Neural progenitor cell (in vitro differentiated cells): ENCODE measurements around the gene KHDRBS1. TPM values are rescaled to one million over a fixed set of nuclear protein-coding genes. Genes with fewer than 3 reads are reported as not detected.
"Not testable (repeated sequence)": the region's sequence is repeated elsewhere in the genome, so short reads cannot be mapped to it uniquely, and the experiment has no call there.

ENCODE experiments used
- DNase-seq: peaks from one replicate; pipeline ENCODE4 v3.0.0-alpha.2; 2016; ENCODE audit warnings: low spot score
- H2AFZ ChIP-seq: fragments of 200-600 bp; sonication (generic); replicated peaks from 2 replicates; pipeline ENCODE4 v1.6.1; 2016; ENCODE audit warnings: antibody characterized with exemption
- H3F3A ChIP-seq: fragments of 200-600 bp; sonication (generic); 2 replicates; pipeline ENCODE4 v1.6.1; 2016; ENCODE audit warnings: antibody characterized with exemption, low read depth
- H3K27ac ChIP-seq: fragments of 200-600 bp; sonication (generic); 2 replicates; pipeline ENCODE4 v1.5.1; 2016; ENCODE audit warnings: mild to moderate bottlenecking
- H3K27me3 ChIP-seq: fragments of 200-600 bp; sonication (generic); 2 replicates; pipeline ENCODE4 v1.6.1; 2016; ENCODE audit warnings: mild to moderate bottlenecking, moderate library complexity
- H3K36me3 ChIP-seq: fragments of 200-600 bp; sonication (generic); 2 replicates; pipeline ENCODE4 v1.5.1; 2016
- H3K4me1 ChIP-seq: fragments of 200-600 bp; sonication (generic); 2 replicates; pipeline ENCODE4 v1.6.1; 2016; ENCODE audit warnings: mixed run types
- H3K4me2 ChIP-seq: fragments of 200-600 bp; sonication (generic); 2 replicates; pipeline ENCODE4 v1.6.1; 2016
- H3K4me3 ChIP-seq: fragments of 200-600 bp; sonication (generic); 2 replicates; pipeline ENCODE4 v1.5.1; 2016
- H3K79me2 ChIP-seq: fragments of 200-600 bp; sonication (generic); 2 replicates; pipeline ENCODE4 v1.6.1; 2016; ENCODE audit warnings: low read depth
- H3K9ac ChIP-seq: fragments of 200-600 bp; sonication (generic); 2 replicates; pipeline ENCODE4 v1.6.1; 2016
- H3K9me3 ChIP-seq: fragments of 200-600 bp; sonication (generic); 2 replicates; pipeline ENCODE4 v1.5.1; 2016; ENCODE audit warnings: low read depth
- H4K20me1 ChIP-seq: fragments of 200-600 bp; sonication (generic); 2 replicates; pipeline ENCODE4 v1.6.1; 2016; ENCODE audit warnings: low read depth
- H3K27ac Mint-ChIP-seq: 3 replicates; pipeline ENCODE4 v1.8.0; 2021; ENCODE audit warnings: mixed read lengths
- H3K27me3 Mint-ChIP-seq: 2 replicates; pipeline ENCODE4 v1.8.0; 2022; ENCODE audit warnings: low read depth, mild to moderate bottlenecking, inconsistent platforms, moderate library complexity, mixed read lengths; ENCODE audit not compliant: insufficient read depth
- H3K36me3 Mint-ChIP-seq: 3 replicates; pipeline ENCODE4 v1.8.0; 2021; ENCODE audit warnings: mixed read lengths
- H3K4me1 Mint-ChIP-seq: 3 replicates; pipeline ENCODE4 v1.8.0; 2021; ENCODE audit warnings: mixed read lengths
- H3K4me3 Mint-ChIP-seq: 3 replicates; pipeline ENCODE4 v1.8.0; 2021; ENCODE audit warnings: mild to moderate bottlenecking, moderate library complexity, mixed read lengths
- H3K9me3 Mint-ChIP-seq: 3 replicates; pipeline ENCODE4 v1.8.0; 2020; ENCODE audit warnings: mixed read lengths
- EZH2 ChIP-seq: fragments of 200-600 bp; sonication (generic); IDR thresholded peaks from 2 replicates; pipeline ENCODE4 v1.6.1; 2017; ENCODE audit warnings: antibody characterized with exemption, mild to moderate bottlenecking, moderate library complexity
- EZH2phosphoT487 ChIP-seq: fragments of 200-600 bp; sonication (generic); IDR thresholded peaks from 2 replicates; pipeline ENCODE4 v1.6.1; 2017; ENCODE audit warnings: antibody characterized with exemption
- total RNA-seq: library from RNA; depleted of rRNA; stranded (reverse); fragments of >200 nt; gene quantifications from 2 replicates; pipeline ENCODE4 v1.2.3, GENCODE V29; 2015; ENCODE audit warnings: low replicate concordance
- TF ChIP-seq, protein P1 (sequence below): fragments of 200-600 bp; sonication (generic); IDR thresholded peaks from 2 replicates; pipeline ENCODE4 v1.5.1; 2017; ENCODE audit warnings: antibody characterized with exemption, mild to moderate bottlenecking

Gene KHDRBS1
- total RNA-seq, 1 donor from 2014 or later: 201 TPM

DNA sequence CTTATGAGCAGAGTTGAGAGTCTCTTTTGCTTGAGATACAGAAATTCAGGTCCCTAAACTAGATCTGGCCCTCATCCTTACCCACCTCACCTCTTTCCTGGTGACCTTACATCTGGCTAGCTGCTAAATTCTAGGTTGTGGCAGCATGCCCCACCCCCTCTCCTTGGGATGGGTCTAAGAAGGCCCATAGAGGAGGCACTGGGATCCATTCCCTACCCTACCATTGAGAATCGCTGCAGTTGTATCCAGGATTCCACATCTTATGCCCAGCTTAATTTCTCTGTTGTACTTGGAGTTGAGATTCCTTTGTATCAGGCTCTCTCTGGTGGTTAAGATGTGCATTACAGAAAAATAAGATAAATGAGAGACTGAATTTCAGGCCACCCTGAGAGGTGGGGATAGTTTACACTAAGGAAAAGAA lies 49.6 kb downstream of the KHDRBS1 start:
- DNase-seq: no peak
- peaks cover 84% of the 10 kb centered on the region for H3F3A ChIP-seq
- H3K9me3 ChIP-seq: no peaks in the 10 kb centered on the region
- no peak for TF ChIP-seq EZH2phosphoT487
- TF ChIP-seq EZH2: no peak
- TF ChIP-seq, protein P1, sequence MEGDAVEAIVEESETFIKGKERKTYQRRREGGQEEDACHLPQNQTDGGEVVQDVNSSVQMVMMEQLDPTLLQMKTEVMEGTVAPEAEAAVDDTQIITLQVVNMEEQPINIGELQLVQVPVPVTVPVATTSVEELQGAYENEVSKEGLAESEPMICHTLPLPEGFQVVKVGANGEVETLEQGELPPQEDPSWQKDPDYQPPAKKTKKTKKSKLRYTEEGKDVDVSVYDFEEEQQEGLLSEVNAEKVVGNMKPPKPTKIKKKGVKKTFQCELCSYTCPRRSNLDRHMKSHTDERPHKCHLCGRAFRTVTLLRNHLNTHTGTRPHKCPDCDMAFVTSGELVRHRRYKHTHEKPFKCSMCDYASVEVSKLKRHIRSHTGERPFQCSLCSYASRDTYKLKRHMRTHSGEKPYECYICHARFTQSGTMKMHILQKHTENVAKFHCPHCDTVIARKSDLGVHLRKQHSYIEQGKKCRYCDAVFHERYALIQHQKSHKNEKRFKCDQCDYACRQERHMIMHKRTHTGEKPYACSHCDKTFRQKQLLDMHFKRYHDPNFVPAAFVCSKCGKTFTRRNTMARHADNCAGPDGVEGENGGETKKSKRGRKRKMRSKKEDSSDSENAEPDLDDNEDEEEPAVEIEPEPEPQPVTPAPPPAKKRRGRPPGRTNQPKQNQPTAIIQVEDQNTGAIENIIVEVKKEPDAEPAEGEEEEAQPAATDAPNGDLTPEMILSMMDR: peak; percentile 34
- H2AFZ ChIP-seq: no peak overlapping the region
- no peaks in the 10 kb centered on the region for H3K27me3 ChIP-seq
- no peak overlapping the region for H3K4me3 ChIP-seq
- peak overlapping the region; percentile 47 for H3K27ac ChIP-seq
- peak overlapping the region; percentile 98 for H3K27ac Mint-ChIP-seq
- H3K4me1 Mint-ChIP-seq: peaks cover 32% of the 10 kb centered on the region
- peaks cover 7% of the 10 kb centered on the region for H3K36me3 ChIP-seq
- peaks cover 7% of the 10 kb centered on the region for H4K20me1 ChIP-seq
- H3K79me2 ChIP-seq: no peaks in the 10 kb centered on the region
- H3K4me3 Mint-ChIP-seq: peak overlapping the region; percentile 37
- H3K4me2 ChIP-seq: no peak overlapping the region
- H3K9me3 Mint-ChIP-seq: no peaks in the 10 kb centered on the region
- H3K36me3 Mint-ChIP-seq: peaks cover 22% of the 10 kb centered on the region
- peaks cover 2% of the 10 kb centered on the region for H3K4me1 ChIP-seq
- H3K27me3 Mint-ChIP-seq: peaks cover 6% of the 10 kb centered on the region
- H3K9ac ChIP-seq: no peak overlapping the region

DNA sequence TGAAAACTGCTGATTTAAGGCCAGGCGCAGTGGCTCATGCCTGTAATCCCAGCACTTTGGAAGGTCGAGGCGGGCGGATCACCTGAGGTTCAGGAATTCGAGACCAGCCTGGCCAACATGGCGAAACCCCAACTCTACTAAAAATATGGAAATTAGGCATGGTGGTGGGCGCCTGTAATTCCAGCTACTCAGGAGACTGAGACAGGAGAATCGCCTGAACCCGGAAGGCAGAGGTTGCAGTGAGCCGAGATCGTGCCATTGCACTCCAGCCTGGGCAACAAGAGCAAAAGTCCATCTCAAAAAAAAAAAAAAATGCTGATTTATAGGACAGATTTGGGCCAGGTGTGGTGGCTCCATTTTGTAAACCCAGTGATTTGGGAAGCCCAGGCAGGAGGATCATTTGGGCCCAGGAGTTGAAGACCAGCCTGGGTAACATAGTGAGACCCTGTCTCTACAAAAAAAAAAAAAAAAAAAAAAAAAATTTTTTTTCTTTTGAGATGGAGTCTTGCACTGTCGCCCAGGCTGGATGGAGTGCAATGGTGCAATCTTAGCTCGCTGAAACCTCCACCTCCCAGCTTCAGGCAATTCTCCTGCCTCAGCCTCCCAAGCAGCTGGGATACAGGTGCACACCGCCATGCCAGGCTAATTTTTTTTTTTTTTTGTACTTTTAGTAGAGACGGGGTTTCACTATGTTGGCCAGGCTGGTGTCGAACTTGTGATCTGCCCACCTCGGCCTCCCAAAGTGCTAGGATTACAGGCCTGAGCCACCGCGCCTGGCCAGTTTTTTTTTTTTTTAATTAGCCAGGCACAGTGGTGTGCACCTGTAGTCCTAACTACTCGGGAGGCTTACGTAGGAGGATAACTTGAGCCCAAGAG lies 52.2 kb downstream of the KHDRBS1 start:
- H3K9ac ChIP-seq, H3K27me3 Mint-ChIP-seq, H3K27ac Mint-ChIP-seq, H2AFZ ChIP-seq, H3K4me3 ChIP-seq, H3K36me3 ChIP-seq, H3K9me3 Mint-ChIP-seq, H3K4me2 ChIP-seq, H3K4me3 Mint-ChIP-seq, H4K20me1 ChIP-seq, H3K27me3 ChIP-seq, H3K36me3 Mint-ChIP-seq, H3K79me2 ChIP-seq, H3K9me3 ChIP-seq, H3K27ac ChIP-seq, DNase-seq: not testable (repeated sequence)
- Histone ChIP-seq H3K4me1 (peaks cover 14% of the 10 kb centered on the region), H3F3A (peaks cover 73% of the 10 kb centered on the region)
- H3K4me1 Mint-ChIP-seq: peaks cover 39% of the 10 kb centered on the region

GRCh38 chr1:32066489-32066873 lies 52.8 kb downstream of the KHDRBS1 start:
- H3K79me2 ChIP-seq: no peaks in the 10 kb centered on the region
- no peaks in the 10 kb centered on the region for H3K27me3 ChIP-seq
- H3K4me1 ChIP-seq: peaks cover 14% of the 10 kb centered on the region
- Mint-ChIP-seq H3K36me3 (peaks cover 2% of the 10 kb centered on the region), H3K4me3 (no peak overlapping the region), H3K4me1 (peaks cover 38% of the 10 kb centered on the region), H3K27ac (no peak overlapping the region), H3K9me3 (no peaks in the 10 kb centered on the region), H3K27me3 (peaks cover 6% of the 10 kb centered on the region)
- no peaks in the 10 kb centered on the region for H3K9me3 ChIP-seq
- no peak overlapping the region for H2AFZ ChIP-seq
- H3K9ac ChIP-seq: no peak overlapping the region
- no peak for DNase-seq
- H3K36me3 ChIP-seq: no peaks in the 10 kb centered on the region
- H4K20me1 ChIP-seq: peaks cover 5% of the 10 kb centered on the region
- H3K4me2 ChIP-seq: no peak overlapping the region
- no peak overlapping the region for H3K4me3 ChIP-seq
- TF ChIP-seq, protein P1: no peak
- TF ChIP-seq EZH2phosphoT487: no peak
- H3F3A ChIP-seq: peaks cover 68% of the 10 kb centered on the region
- peak overlapping the region; percentile 21 for H3K27ac ChIP-seq

GRCh38 chr1:32068957-32069588 lies 55.4 kb downstream of the KHDRBS1 start:
- Histone ChIP-seq H3K27me3 (no peaks in the 10 kb centered on the region), H3K9me3 (no peaks in the 10 kb centered on the region), H3K27ac (peak overlapping the region; percentile 38), H3K36me3 (no peaks in the 10 kb centered on the region), H3K4me2 (peak overlapping the region; percentile 53), H3K4me3 (no peak overlapping the region), H3F3A (peaks cover 64% of the 10 kb centered on the region), H3K79me2 (peaks cover 8% of the 10 kb centered on the region), H3K4me1 (peaks cover 26% of the 10 kb centered on the region), H2AFZ (no peak overlapping the region), H4K20me1 (peaks cover 6% of the 10 kb centered on the region), H3K9ac (no peak overlapping the region)
- Mint-ChIP-seq H3K36me3 (peaks cover 2% of the 10 kb centered on the region), H3K4me1 (peaks cover 27% of the 10 kb centered on the region), H3K27me3 (peaks cover 6% of the 10 kb centered on the region), H3K4me3 (peak overlapping the region; percentile 19), H3K9me3 (no peaks in the 10 kb centered on the region), H3K27ac (peak overlapping the region; percentile 84)
- DNase-seq: peak; percentile 53
- TF ChIP-seq EZH2: no peak
- TF ChIP-seq, protein P1: no peak
- TF ChIP-seq EZH2phosphoT487: no peak
